D721Med (cell line): Measurements from ENCODE around the gene DOCK2.

Experiments
- DNase-seq: peaks from one replicate; pipeline ENCODE4 v3.0.0; 2011; ENCODE audit warnings: low spot score; ENCODE audit not compliant: insufficient read length
- FAIRE-seq: peaks from 2 replicates; lab custom pipeline; 2011; peaks lifted over from hg19 to GRCh38; lab: Jason Lieb, UNC
- CTCF ChIP-seq: IDR thresholded peaks from 2 replicates; pipeline ENCODE4 v1.5.1; 2012; ENCODE audit warnings: mild to moderate bottlenecking, control low read depth; ENCODE audit not compliant: insufficient read depth; ENCODE audit errors: missing control alignments

The DOCK2 gene

DNA sequence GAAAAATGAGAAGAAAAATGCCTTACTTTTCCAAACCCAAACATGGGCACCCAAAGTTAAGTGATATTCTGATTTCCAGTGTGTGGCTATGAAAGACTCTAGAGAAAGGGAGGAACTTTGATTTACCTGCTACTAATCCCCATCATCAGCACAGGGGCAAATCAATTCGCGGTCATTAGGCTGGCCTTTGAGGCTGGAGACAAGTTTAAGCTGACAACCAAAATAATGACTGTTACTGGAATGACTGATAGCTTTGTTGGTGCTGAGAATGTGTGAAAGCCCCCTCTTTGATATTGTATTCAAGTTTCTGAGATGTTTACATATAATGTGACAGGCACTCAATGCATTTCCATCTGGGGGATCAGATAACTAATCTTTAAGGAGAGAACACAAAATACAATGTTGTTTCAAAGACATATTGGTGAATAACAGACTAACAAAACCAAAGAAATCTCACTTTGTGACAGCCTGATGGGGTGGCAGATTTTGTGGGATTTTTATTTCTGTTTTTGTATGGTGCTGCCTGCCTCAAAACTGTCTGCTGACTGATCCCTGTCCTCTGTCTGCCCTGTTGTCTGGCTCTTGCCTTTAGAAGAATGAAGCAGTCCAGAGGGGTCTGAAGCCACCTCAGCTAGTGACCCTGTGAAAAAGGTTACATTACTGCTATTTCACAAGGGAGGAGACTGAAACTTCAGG is 355.9 kb downstream of the DOCK2 start:
- FAIRE-seq (no peak), DNase-seq (no peak)
- TF ChIP-seq CTCF = no peak

GRCh38 chr5:169993485-169993790 is 356.4 kb downstream of the DOCK2 start:
- no peak for DNase-seq
- TF ChIP-seq CTCF = no peak
- no peak for FAIRE-seq

DNA sequence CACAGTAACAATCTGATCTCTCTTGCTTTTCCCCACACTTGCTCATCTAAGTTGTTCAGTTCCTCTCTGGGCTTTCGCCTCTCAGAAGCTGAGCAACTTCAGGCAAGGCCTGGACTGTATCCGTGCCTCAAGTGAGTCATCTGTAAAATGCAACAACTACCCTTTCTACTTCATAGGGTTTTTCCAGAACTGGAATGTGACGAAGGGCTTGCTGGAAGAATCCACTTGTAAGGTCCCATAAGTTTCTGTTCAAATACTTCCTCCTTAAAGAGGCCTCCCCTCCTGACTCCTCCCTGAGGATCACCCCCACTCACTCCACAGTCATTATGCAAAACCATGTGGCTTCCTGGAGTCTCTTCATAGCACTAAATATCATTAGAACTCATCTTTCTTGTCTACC is 360.7 kb downstream of the DOCK2 start:
- TF ChIP-seq CTCF = no peak
- no peak for DNase-seq
- FAIRE-seq = no peak

DNA sequence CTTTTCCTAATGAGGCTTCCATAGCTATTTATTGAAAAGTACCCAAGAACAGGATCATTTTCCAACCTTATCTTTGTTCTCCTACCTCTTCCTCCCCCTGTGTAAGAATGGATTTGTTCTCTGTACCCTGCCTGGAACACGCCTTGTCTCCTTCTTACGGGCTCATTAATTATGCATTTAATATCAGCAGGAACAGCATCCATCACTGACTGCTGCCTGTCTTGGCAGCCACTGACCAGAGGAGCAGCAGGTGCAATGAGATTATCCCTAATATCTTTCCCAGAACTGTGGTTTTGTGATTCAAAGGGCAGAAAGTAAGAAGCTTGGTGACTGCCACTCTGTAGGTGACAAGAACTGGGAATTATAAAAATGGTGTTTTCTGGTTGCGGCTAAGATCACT is 362.5 kb downstream of the DOCK2 start:
- FAIRE-seq (no peak), DNase-seq (no peak)
- no peak for TF ChIP-seq CTCF

- TF ChIP-seq CTCF = no peak
- FAIRE-seq (no peak), DNase-seq (no peak)
Measured at GRCh38 chr5:170000155-170000554, 363.1 kb downstream of the DOCK2 start.

DNA sequence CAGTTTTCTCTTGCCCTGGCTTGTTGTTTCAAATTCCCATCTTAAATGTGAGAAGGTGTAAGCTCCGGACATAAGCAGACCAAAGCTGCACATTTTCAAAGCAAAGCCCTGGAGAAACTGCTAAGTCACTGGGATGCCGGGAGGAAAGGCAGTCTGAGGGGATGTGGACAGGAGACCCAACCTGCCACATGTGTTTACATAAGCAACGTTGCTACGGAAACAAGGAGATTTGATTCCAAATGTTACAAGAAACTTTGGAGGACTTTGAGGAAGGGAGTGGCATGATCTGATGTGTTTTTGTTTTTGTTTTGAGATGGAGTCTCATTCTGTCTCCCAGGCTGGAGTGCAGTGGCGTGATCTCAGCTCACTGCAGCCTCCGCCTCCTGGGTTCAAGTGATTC is 368.9 kb downstream of the DOCK2 start:
- DNase-seq = no peak
- no peak for FAIRE-seq
- no peak for TF ChIP-seq CTCF

- DNase-seq (no peak), FAIRE-seq (no peak)
- TF ChIP-seq CTCF = no peak
Measured at GRCh38 chr5:170008376-170008775, 371.3 kb downstream of the DOCK2 start.
